Fibroblast of skin of back (primary cell): ENCODE data around the gene GPR75. TPM values are rescaled to one million over a fixed set of nuclear protein-coding genes. Genes with fewer than 3 reads are reported as not detected.

Experiments
- DNase-seq: peaks from one replicate; pipeline ENCODE4 v3.0.0-alpha.2; 2013
- polyA plus RNA-seq, 2 experiments: library from polyadenylated mRNA; unstranded; fragments of 120-200 nt; gene quantifications; one replicate each; pipeline ENCODE4 v1.2.1, GENCODE V29; 2013; ENCODE audit not compliant: insufficient read length in 2 of 2

Gene GPR75
- 1.5 TPM for polyA plus RNA-seq (2013, experiment 1 of 2; ENCODE audit: insufficient read length)
- polyA plus RNA-seq (2013, experiment 2 of 2; ENCODE audit: insufficient read length), result 0.81 TPM

- DNase-seq, result no peak
Measured at GRCh38 chr2:53859206-53860181, at the start of gene GPR75. GPR75 (minus strand) TSS chr2:53859967; CDS start chr2:53854756, 5,211 bp downstream.

GRCh38 chr2:53907582-53907981 lies 47.8 kb upstream of the GPR75 start:
- no peak for DNase-seq

GRCh38 chr2:53905396-53905795 lies 45.6 kb upstream of the GPR75 start:
- no peak for DNase-seq

- no peak for DNase-seq
Measured at GRCh38 chr2:53903011-53903410, 43.2 kb upstream of the GPR75 start.

GRCh38 chr2:53901192-53901591 lies 41.4 kb upstream of the GPR75 start:
- no peak for DNase-seq

- DNase-seq, result peak; percentile 44
Measured at GRCh38 chr2:53896864-53897263, 37.1 kb upstream of the GPR75 start.

- DNase-seq, result no peak
Measured at GRCh38 chr2:53886406-53887280, 26.9 kb upstream of the GPR75 start.

GRCh38 chr2:53884883-53885282 lies 25.1 kb upstream of the GPR75 start:
- DNase-seq, result no peak

- DNase-seq, result no peak
Measured at GRCh38 chr2:53881986-53882385, 22.2 kb upstream of the GPR75 start.

GRCh38 chr2:53881360-53881759 lies 21.6 kb upstream of the GPR75 start:
- DNase-seq, result no peak

- DNase-seq, result peak; percentile 69
Measured at GRCh38 chr2:53880756-53881155, 21.0 kb upstream of the GPR75 start.

- peak; percentile 27 for DNase-seq
Measured at GRCh38 chr2:53877556-53877955, 17.8 kb upstream of the GPR75 start.

GRCh38 chr2:53877112-53877511 lies 17.3 kb upstream of the GPR75 start:
- DNase-seq, result no peak

GRCh38 chr2:53874401-53874950 lies 14.7 kb upstream of the GPR75 start:
- DNase-seq, result no peak

- DNase-seq, result no peak
Measured at GRCh38 chr2:53867773-53868172, 8.0 kb upstream of the GPR75 start.

- DNase-seq, result no peak
Measured at GRCh38 chr2:53867169-53867568, 7.4 kb upstream of the GPR75 start.

GRCh38 chr2:53865962-53866361 lies 6.2 kb upstream of the GPR75 start:
- no peak for DNase-seq

GRCh38 chr2:53865264-53865663 lies 5.5 kb upstream of the GPR75 start:
- DNase-seq, result no peak

- no peak for DNase-seq
Measured at GRCh38 chr2:53863538-53864227, 3.9 kb upstream of the GPR75 start.

- DNase-seq, result no peak
Measured at GRCh38 chr2:53861824-53862223, 2.1 kb upstream of the GPR75 start.

GRCh38 chr2:53856272-53856671 lies 3.5 kb downstream of the GPR75 start:
- no peak for DNase-seq

GRCh38 chr2:53854678-53855077 lies 5.1 kb downstream of the GPR75 start:
- DNase-seq, result no peak
